HCT116 (cell line): ENCODE results near the gene LY6G6C. TPM values are rescaled to one million over a fixed set of nuclear protein-coding genes. Genes with fewer than 3 reads are reported as not detected.

Source experiments
- ATAC-seq: fragments of 200-7000 bp; cut with Tn5 transposase; 2 replicates; pipeline ENCODE4 v1.9.1; 2020; ENCODE audit warnings: mild to moderate bottlenecking, moderate library complexity
- BruUV-seq: library from RNA; stranded (reverse); fragments of 400-500 nt; replicated peaks from 2 replicates; lab custom pipeline; 2021; lab: Mats Ljungman, UMichigan
- CTCF ChIA-PET: fragments of 300-600 bp; sonication (Branson Sonifier 250); formaldehyde crosslinking; loops from one replicate; lab custom pipeline; 2021; ENCODE audit warnings: antibody characterized with exemption; lab: Charles Lee
- POLR2A ChIA-PET: fragments of 300-600, 350-600 bp; sonication (Branson Sonifier 250); formaldehyde crosslinking; loops from one replicate; lab custom pipeline; 2021; ENCODE audit warnings: antibody characterized with exemption; lab: Charles Lee
- RAD21 ChIA-PET, 2 experiments: fragments of 300-600 bp; sonication (Branson Sonifier 250); formaldehyde crosslinking; loops; one replicate each; lab custom pipeline; 2023; ENCODE audit warnings: low total read pairs in 2 of 2; ENCODE audit not compliant: uncharacterized antibody in 2 of 2, unreplicated experiment in 2 of 2, low non-redundant PET in 1 of 2; lab: Charles Lee
- DNase-seq: peaks from one replicate; pipeline ENCODE4 v3.0.0-alpha.2; 2010; ENCODE audit warnings: low read depth, low spot score
- H2AFZ ChIP-seq: fragments of 200-600 bp; shearing (Covaris generic), sonication (generic); 2 replicates; pipeline ENCODE4 v1.6.1; 2017; ENCODE audit warnings: low read depth, mixed run types, mixed read lengths, antibody characterized with exemption, low read length; ENCODE audit not compliant: poor library complexity, severe bottlenecking
- H3K27ac ChIP-seq: 2 replicates; pipeline ENCODE4 v1.5.1; 2012; ENCODE audit warnings: low read depth, low read length
- H3K27me3 ChIP-seq: fragments of 200-600 bp; sonication (generic); 2 replicates; pipeline ENCODE4 v1.6.1; 2016; ENCODE audit warnings: mixed run types, low read length, mixed read lengths; ENCODE audit not compliant: insufficient read depth
- H3K36me3 ChIP-seq, 2 experiments: fragments of 200-500 bp in 1 of 2; fragments of 200-600 bp in 1 of 2; sonication (Bioruptor generic) in 1 of 2; sonication (generic) in 1 of 2; 2 replicates each; pipeline versions ENCODE4 v1.5.1 to v1.6.1; 2014 to 2016; ENCODE audit warnings: low read length in 2 of 2, inconsistent platforms in 1 of 2, mixed read lengths in 1 of 2, mixed run types in 1 of 2; ENCODE audit not compliant: insufficient read depth in 2 of 2, control insufficient read depth in 1 of 2
- H3K4me1 ChIP-seq, 2 experiments: fragments of 200-600 bp in 1 of 2; sonication (generic) in 1 of 2; 2 replicates each; pipeline versions ENCODE4 v1.5.1 to v1.6.1; 2012 to 2017; ENCODE audit warnings: low read length in 2 of 2, inconsistent platforms in 1 of 2, mild to moderate bottlenecking in 1 of 2, mixed read lengths in 1 of 2, mixed run types in 1 of 2, moderate library complexity in 1 of 2; ENCODE audit not compliant: insufficient read depth in 2 of 2, control insufficient read depth in 1 of 2
- H3K4me2 ChIP-seq: fragments of 200-600 bp; sonication (generic); 2 replicates; pipeline ENCODE4 v1.6.1; 2017; ENCODE audit warnings: mixed run types, low read length, mixed read lengths
- H3K4me3 ChIP-seq, 2 experiments: fragments of 200-600 bp in 1 of 2; sonication (generic) in 1 of 2; replicated peaks in 1 of 2; 2 replicates each; pipeline ENCODE4 v1.5.1; 2011 to 2016; ENCODE audit warnings: low read length in 2 of 2, control low read depth in 1 of 2, low read depth in 1 of 2, mild to moderate bottlenecking in 1 of 2, mixed read lengths in 1 of 2, mixed run types in 1 of 2
- H3K79me2 ChIP-seq: fragments of 200-600 bp; sonication (generic); 2 replicates; pipeline ENCODE4 v1.6.1; 2017; ENCODE audit warnings: mild to moderate bottlenecking, mixed run types, low read length, moderate library complexity, mixed read lengths; ENCODE audit not compliant: insufficient read depth
- H3K9ac ChIP-seq: fragments of 200-600 bp; sonication (generic); 2 replicates; pipeline ENCODE4 v1.6.1; 2016; ENCODE audit warnings: low read length, mixed read lengths
- H3K9me2 ChIP-seq: fragments of 200-600 bp; sonication (generic), shearing (Covaris generic); 2 replicates; pipeline ENCODE4 v1.6.1; 2017; ENCODE audit warnings: mixed run types, mild to moderate bottlenecking, moderate library complexity; ENCODE audit not compliant: insufficient read depth
- H3K9me3 ChIP-seq, 2 experiments: fragments of 200-500 bp in 1 of 2; fragments of 200-600 bp in 1 of 2; sonication (Bioruptor generic) in 1 of 2; sonication (generic) in 1 of 2; 2 replicates each; pipeline ENCODE4 v1.6.1; 2014 to 2017; ENCODE audit warnings: low read length in 2 of 2, mixed read lengths in 2 of 2, inconsistent platforms in 1 of 2, low read depth in 1 of 2, mild to moderate bottlenecking in 1 of 2, mixed run types in 1 of 2, moderate library complexity in 1 of 2; ENCODE audit not compliant: control insufficient read depth in 1 of 2, insufficient read depth in 1 of 2
- H4K20me1 ChIP-seq: fragments of 200-600 bp; sonication (generic), shearing (Covaris generic); 2 replicates; pipeline ENCODE4 v1.6.1; 2017; ENCODE audit warnings: mixed run types, mild to moderate bottlenecking, moderate library complexity; ENCODE audit not compliant: insufficient read depth
- CTCF ChIP-seq, 3 experiments: fragments of 200-600 bp in 1 of 3; sonication (generic) in 1 of 3; IDR thresholded peaks in 2 of 3; conservative IDR thresholded peaks in 1 of 3; 2 replicates each; pipeline ENCODE4 v1.5.1; 2012 to 2017; ENCODE audit warnings: low read depth in 2 of 3, low read length in 2 of 3, antibody characterized with exemption in 1 of 3, borderline replicate concordance in 1 of 3, control low read depth in 1 of 3, mild to moderate bottlenecking in 1 of 3, mixed read lengths in 1 of 3, mixed run types in 1 of 3, moderate library complexity in 1 of 3; ENCODE audit not compliant: insufficient read depth in 1 of 3
- FOSL1 ChIP-seq: IDR thresholded peaks from 2 replicates; pipeline ENCODE4 v1.6.1; 2012; ENCODE audit warnings: low read depth
- MAX ChIP-seq: IDR thresholded peaks from 2 replicates; pipeline ENCODE4 v1.6.1; 2012
- intact Hi-C: fragments of 100-400 bp; cut with micrococcal nuclease; formaldehyde crosslinking; loops from 2 replicates; pipeline ENCODE4 v1.10.0; 2022
- total RNA-seq: library from RNA; stranded (reverse); gene quantifications from one replicate; pipeline ENCODE4 v1.2.1, GENCODE V29; 2021; ENCODE audit not compliant: unreplicated experiment

The LY6G6C gene
- total RNA-seq, 1 experiment from 2014 or later, result 0.54 TPM

GRCh38 chr6:31718265-31718664, 3.3 kb downstream of the LY6G6C start (continued):
- TF ChIP-seq CTCF (IDR thresholded peaks at IDR 0.05 in 2 of 3, conservative IDR thresholded peaks at IDR 0.05 in 1 of 3; ENCODE audit: borderline replicate concordance in 1 of 3, insufficient read depth in 1 of 3, low read depth in 2 of 3, low read length in 2 of 3) (no peak), FOSL1 (no peak)

GRCh38 chr6:31717499-31718222, 3.9 kb downstream of the LY6G6C start:
- POLR2A ChIA-PET, result no interaction called here
- RAD21 ChIA-PET, result no interaction called here
- Histone ChIP-seq H3K4me2 (peak overlapping the region; percentile 68), H3K9me2 (no peaks in the 10 kb centered on the region), H3K4me3 (peak overlapping the region in 1 of 2 experiments; percentile 14; a peak in 2 of 4 replicates), H3K9me3 (no peaks in the 10 kb centered on the region), H3K9ac (no peak overlapping the region), H2AFZ (no peak overlapping the region), H3K27me3 (no peaks in the 10 kb centered on the region), H3K27ac (no peak overlapping the region; the same call in 1 of the 2 replicates), H3K36me3 (no peaks in the 10 kb centered on the region), H4K20me1 (no peaks in the 10 kb centered on the region), H3K4me1 (peaks cover 39 to 54% of the 10 kb centered on the region in 2 experiments), H3K79me2 (no peaks in the 10 kb centered on the region)
- no TSS peak for BruUV-seq
- DNase-seq (no peak), ATAC-seq (peak; percentile 44)
- intact Hi-C loops, result no loop called here
- CTCF ChIA-PET, result no interaction called here
- TF ChIP-seq MAX, result no peak; the same call in 1 of the 2 replicates
- peak in 2 of 3 experiments; percentile 13 to 40; a peak in 2 of 6 replicates for TF ChIP-seq CTCF (IDR thresholded peaks at IDR 0.05 in 2 of 3, conservative IDR thresholded peaks at IDR 0.05 in 1 of 3; ENCODE audit: borderline replicate concordance in 1 of 3, insufficient read depth in 1 of 3, low read depth in 2 of 3, low read length in 2 of 3)
